Hepatocyte (in vitro differentiated cells): ENCODE results near the gene FAM25G.
A peak's percentile ranks its signal among the peaks of the same experiment; 100 is the strongest.

Source experiments
- CTCF ChIP-seq: fragments of 200-600 bp; sonication (generic); IDR thresholded peaks from 2 replicates; pipeline ENCODE4 v1.5.1; 2016; ENCODE audit warnings: antibody characterized with exemption, mild to moderate bottlenecking; ENCODE audit not compliant: poor library complexity
- EZH2 ChIP-seq: fragments of 200-600 bp; sonication (generic); IDR thresholded peaks from 2 replicates; pipeline ENCODE4 v1.6.1; 2016; ENCODE audit warnings: antibody characterized with exemption, mild to moderate bottlenecking, borderline replicate concordance

- TF ChIP-seq EZH2, result no peak
- TF ChIP-seq CTCF, result peak; percentile 53
Observed at GRCh38 chr10:47438857-47439474, 52.5 kb downstream of the FAM25G start.
